Putamen (tissue), 1 donor: ENCODE results near the gene AAMP.
"Not testable (repeated sequence)": the region's sequence is repeated elsewhere in the genome, so short reads cannot be mapped to it uniquely, and the experiment has no call there.

ENCODE experiments used
- DNase-seq: peaks from one replicate; pipeline ENCODE4 v3.0.0-alpha.2; 2016; ENCODE audit warnings: low spot score

AAMP gene

GRCh38 chr2:218275371-218276072, 5.6 kb upstream of the AAMP start:
- DNase-seq, result no peak

DNA sequence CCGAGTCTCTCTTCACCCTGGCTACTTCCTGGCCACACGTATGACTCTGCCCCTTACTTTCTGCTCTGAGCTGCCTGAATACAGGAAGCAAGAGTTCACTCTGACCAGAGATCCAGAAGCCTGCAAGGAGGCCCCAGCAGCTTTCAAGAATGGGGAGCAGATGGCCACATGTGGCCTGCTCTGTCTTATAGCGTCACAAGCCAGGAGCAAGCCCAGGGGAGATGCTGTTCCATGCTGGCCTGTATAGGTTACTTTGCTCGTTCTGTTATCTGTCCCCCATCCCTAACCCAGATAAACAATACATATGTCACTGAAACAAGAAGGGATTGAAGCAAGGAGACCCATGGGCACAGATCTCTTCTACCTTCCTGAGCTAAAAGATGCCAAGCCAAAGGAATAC, 4.6 kb upstream of the AAMP start:
- DNase-seq, result no peak

DNA sequence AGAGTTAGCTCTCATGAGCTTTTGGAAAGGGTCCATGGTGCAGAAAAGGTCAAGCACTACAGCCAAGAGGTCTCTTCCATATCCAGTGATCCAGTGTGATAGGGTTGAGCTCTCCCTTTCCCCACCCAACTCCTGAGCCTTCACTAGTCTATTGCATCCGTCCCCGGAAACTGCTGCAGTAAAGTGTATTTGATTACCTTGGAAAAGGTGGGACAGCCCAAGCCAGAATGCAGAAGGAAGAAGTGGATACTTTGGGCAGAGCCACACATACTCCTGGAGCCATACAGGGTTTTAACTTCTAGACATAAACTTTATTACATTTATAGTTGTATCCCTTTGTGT, 3.9 kb upstream of the AAMP start:
- DNase-seq, result no peak

- DNase-seq, result not testable (repeated sequence)
These were observed 3.4 kb upstream of the AAMP start for GRCh38 chr2:218273214-218273907.

DNA sequence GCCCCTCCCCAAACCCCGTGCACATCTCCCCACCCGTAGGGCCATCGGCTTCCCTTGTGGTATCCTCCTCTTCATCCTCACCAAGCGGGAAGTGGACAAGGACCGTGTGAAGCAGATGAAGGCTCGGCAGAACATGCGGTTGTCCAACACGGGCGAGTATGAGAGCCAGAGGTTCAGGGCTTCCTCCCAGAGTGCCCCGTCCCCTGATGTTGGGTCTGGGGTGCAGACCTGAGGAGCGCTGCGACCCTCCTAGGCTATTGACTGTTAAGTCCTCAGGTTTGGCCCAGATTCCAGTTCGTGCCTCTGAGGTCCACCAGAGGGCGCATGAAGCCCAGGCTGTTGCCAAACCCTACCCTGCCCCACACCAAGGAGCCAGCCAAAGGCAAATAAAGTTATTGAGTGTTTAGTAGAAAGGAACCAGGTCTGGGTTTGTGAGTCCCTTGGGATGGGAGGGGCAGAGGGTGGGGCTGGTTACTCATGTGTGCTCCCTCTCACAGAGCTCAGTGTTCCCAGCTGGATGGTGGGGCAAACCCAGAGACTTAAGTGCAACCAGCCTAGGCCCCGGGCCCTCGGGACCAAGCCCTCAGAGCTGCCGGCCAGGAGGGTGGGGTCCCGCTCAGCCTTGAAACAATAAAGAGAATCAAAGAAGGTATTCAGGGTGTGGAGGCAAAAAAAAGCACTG, 2.7 kb upstream of the AAMP start:
- DNase-seq, result peak; percentile 78

- no peak for DNase-seq
These were observed 2.1 kb upstream of the AAMP start for GRCh38 chr2:218271865-218272530.

DNA sequence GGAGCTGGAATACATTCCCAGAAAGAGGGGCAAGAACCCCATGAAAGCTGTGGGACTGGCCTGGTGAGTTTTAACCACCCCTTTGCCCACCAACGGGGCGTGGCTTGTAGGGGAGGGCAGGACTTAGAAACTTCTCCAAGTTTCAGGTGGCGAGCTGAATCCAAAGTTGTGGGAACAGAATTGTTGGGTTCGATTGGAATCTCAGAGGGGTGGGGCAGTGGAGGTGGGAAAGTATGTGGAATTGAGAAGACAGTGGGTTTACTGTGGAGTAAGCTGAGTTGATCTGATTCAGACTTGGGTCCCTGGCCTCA, 1.5 kb upstream of the AAMP start:
- DNase-seq, result no peak

- DNase-seq, result no peak
These were observed 967 bp upstream of the AAMP start for GRCh38 chr2:218270721-218271486.

GRCh38 chr2:218267259-218267658, 2.7 kb downstream of the AAMP start:
- DNase-seq, result no peak

DNA sequence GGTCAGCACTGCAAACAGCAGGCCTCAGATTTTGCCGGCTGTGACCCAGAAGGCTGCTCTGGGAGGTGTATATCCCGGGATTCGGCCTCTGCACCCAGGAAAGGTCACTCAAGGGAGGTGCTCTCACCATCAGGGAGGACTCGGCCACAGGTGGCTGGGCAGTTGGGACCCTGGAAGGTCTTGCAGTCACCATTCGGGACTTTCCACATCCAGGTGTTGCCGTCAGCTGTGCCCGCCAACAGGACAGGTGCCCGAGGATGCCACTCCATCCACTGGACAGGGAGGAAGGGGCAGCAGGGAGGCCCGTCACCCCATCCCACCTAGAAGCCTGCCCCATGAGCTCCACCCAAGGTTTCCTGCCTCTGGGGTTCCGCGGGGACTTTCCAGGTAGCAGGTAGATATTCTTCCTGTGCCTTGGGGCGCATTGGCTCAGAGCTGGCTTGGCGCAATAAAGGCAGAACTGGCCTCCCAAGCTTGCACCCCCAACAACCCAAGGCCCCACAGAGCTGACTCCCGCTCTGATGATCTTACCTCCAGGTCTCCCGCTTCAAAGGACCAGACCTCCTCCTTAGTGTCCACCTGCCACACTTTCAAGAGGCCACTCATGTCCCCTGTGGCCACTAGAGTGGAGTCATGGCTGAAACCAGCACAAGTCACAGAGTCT, 3.5 kb downstream of the AAMP start:
- no peak for DNase-seq

GRCh38 chr2:218265626-218266025, 4.3 kb downstream of the AAMP start:
- DNase-seq, result no peak

- DNase-seq, result no peak
These were observed 5.0 kb downstream of the AAMP start for GRCh38 chr2:218264773-218265561.

- no peak for DNase-seq
These were observed 5.9 kb downstream of the AAMP start for GRCh38 chr2:218263817-218264641.

GRCh38 chr2:218262631-218263586, 7.0 kb downstream of the AAMP start:
- DNase-seq, result no peak

DNA sequence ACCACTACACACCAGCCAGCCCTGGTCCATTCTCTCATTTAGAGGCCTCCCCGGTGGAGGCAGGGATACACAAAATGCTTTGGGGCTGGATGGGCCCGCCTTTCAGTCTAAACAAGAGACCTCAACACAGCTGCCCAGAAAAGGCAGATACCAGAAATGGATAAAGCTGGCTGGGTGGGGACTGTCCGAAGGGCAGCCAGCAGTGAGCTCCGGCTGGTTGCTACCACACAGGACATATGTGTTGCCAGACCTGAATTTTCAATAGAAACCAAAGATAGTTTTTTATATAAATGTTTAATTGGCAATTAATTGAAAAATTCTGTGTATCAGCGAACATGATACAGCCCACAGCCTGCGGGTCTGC, 7.7 kb downstream of the AAMP start:
- DNase-seq, result no peak

- DNase-seq, result no peak
These were observed 8.3 kb downstream of the AAMP start for GRCh38 chr2:218261423-218262236.

GRCh38 chr2:218260742-218261422, 9.1 kb downstream of the AAMP start, which contains the start of gene GPBAR1:
Gene GPBAR1, plus strand, starts transcription at chr2:218261015. Its CDS starts 1,710 bp downstream, at chr2:218262725.
- no peak for DNase-seq
